GM18867 (cell line): ENCODE results near the gene SGCA.
A peak's percentile ranks its signal among the peaks of the same experiment; 100 is the strongest.

Experiments
- ATAC-seq: cut with Tn5 transposase; IDR thresholded peaks from one replicate; pipeline ENCODE4 v1.9.1; 2021; ENCODE audit warnings: mild to moderate bottlenecking, moderate library complexity; ENCODE audit not compliant: unreplicated experiment

The SGCA gene

DNA sequence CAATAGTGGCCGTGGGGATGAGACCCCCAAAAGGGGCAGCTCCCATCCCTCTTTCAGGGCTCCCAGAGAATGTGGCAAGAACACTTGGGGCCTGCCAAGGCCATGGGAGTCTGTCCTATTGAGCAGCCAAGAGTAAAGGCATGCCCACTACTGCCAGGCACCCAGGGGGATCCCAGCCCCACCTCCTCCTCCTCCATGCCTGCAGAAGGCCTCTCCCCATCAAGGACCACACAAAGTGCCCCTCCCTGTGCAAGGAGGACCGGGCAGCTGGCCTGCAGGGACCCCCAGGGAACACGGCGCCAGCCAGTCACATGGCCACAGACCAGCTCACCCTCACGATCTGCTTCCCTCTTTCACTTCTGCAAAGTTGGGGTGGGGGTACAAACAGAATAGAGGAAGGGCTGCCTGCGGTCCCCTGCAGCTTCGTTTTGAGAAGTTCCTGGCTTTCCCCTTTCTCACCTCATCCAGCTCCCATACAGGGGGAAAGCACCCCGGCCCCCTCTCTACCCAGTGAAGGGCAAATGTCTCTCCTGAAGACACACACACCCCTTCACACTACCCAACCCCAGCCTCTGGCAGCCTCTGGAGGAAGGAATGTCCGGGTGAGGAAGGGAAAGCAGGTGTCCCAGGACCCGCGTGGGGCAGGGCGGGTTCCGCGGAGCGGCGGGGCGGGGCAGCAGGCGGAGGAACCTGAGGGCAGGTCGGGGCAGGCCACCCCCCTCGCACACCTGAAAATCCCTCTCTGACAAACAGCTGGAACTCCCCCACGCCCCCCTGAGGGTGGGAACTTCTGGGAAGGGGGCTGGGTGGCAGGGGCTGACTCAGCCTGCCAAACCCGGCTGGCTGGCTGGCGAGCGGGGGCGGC is 17.3 kb upstream of the SGCA start:
- ATAC-seq = peak; percentile 32

DNA sequence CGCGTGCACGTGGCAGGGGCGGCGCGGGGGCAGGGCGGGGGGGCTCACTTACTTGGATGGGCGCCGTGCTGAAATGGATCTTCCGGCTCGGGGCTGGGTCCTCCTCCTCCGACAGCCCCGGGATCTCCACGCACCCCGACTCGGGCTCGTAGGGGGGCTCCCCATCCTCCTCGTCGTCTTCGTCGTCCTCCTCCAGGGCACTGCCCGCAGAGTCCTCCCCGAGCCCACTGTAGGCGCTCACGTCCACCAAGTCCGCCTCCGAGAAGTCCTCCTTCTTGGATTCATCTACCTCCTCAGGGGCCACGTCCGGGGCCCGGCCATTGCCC is 16.8 kb upstream of the SGCA start:
- ATAC-seq = peak; percentile 3

DNA sequence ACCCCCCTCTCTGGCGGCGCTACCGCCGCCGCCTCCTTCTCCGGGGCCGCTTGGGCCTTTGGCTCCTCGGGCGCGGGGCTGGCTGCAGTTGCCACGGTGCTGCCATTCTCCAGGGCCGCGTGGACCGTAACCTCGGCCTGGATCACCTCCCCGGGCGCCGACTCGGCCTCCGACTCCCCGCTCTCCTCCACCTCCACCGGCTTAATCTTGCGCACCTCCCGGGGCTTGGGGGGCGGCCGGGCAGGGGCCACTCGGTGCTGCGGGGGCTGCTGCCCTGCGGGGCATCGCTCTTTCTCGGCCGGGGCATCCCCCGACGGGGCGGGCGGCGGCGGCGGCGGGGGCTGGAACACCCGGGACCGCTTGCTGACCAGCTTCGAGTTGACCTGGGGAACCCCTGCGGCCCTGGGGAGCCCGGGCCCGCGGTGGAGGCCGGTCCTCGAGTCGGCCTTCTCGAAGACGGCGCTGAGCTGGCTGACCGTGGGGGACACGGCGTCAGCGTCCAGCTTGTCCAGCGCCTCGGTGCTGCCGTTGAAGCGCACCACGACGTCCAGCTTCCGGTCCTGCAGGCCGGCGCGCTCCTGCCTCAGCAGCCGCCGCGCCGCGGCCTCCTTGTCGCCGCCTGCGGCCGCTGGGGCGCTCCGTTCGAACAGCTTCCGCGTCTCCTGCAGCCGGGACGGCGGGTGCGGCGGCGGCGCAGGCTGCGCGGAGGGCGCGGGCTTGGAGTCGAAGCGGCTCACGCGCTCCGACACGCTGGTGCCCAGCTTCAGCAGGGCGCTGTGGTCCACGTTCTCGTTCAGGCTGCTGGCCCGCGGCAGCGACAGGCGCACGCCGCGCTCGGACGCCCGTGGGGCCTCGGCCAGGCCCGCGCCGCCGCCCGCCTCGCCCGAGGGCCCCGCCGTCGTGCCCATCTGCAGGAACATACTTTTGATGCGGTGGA is 16.1 kb upstream of the SGCA start:
- ATAC-seq = no peak

GRCh38 chr17:50150354-50151040 is 15.3 kb upstream of the SGCA start, which contains the start of gene PPP1R9B:
Gene PPP1R9B (minus strand): TSS chr17:50150677. CDS start chr17:50150513, 164 bp downstream.
- ATAC-seq = no peak

DNA sequence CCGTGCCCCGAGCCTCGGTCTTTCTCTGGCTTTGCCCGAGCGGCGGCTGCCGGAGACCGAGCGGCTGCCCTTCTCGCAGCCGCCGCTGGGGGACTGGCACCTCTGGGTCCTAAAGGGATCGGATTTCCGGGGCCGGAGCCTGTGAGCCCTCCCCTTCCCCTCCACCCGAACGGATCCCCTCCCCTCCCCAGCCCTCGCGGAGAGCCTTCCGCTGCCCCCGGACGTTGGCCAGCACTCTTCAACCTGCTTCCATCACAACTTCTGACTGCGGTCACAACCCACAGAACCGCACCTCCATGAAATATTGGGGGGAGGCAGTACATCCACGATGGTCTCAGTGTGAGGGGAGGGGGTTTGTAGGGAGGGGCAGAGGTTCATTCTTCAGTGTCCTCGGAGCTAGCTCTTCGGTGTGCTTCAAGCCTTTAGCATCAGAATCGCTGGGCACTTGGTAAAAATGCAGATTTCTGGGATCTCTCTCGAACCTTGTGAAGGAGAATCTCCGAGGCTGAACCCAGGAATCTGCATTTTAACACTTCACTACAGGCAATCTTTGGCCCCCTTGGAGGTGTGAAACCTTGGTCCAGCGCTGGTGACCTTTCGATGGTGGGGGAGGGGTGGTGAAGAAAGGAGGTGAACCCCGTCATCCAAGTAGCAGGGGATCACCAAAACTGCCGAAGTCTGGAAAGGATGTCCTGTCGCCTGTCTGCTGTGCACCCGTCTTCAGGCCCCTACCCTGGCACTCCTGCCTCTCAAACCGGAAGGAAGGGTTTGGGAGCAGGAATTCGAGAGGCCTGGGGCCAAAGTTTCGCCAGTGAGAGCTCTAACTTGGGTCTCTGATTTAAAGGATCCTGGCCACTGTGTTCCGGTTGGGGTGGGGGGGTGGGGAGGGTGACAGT is 14.5 kb upstream of the SGCA start:
- ATAC-seq = peak; percentile 39

DNA sequence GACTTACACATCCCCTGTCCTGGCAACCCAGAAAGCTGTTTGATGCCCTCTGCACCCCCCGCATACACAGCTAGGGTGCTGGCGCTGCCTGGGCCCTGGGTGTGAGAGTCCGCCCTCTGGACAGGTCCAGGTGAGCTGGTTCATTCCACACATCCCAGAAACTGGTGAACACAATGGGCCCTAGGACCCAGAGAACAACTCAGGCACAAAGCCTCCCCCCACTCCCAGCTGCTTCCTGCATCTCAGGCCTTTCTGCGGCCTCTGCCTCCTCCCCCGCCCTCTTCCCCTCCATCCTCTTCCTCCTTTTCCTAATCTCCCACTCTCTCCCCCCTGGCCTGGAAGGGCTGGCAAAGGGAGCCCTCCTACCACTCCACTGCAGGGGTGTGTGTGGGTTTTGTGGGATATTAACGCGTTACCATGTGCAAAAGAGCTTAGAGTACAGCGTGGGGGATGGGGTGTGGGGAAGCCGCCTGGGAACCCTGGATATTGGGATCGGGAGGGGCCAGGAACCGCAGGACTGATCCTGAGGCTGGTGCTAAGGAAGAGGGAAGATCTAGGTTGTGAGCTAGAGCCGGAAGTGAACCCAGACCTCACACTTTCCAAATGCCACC is 13.8 kb upstream of the SGCA start:
- no peak for ATAC-seq

DNA sequence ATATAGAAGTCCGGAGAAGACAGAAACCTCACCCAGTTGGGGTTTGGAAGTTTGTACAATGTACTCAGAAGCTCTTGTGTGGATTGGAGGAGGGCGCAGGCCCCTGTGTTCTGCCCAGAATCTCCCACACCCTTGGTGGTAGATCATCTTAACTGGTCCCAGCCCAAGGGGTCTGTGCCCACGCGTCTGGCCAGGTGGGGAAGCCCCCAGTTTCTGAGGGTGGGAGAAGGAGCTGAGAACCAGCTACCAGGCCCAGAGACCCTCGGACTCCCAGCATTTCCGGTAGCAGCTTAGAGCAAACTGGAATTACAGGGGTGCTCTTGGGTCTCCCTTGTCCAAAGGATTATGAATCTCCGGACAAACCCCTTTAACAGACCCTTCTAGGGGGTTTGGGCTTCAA is 13.1 kb upstream of the SGCA start:
- no peak for ATAC-seq

- ATAC-seq = no peak
These were observed 11.9 kb upstream of the SGCA start for GRCh38 chr17:50153650-50154575.

DNA sequence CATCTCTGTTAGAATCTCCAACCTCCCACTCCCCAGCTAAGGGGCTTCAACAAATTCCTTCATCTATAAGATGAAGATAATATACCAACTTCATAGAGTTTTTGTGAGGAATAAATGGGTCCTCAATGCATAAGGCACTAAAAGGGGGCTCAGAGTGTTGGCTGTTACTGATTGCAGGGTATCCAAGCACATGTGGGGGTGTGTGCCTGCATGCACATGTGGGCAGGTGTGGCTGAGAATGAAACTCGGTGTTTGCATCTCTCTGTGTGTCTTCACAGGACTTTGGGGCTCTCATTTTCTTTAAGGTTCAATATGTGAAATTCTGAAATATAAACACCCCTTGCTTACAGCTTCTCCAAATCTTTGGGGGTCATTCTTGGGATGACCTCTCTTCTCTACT is 11.2 kb upstream of the SGCA start:
- ATAC-seq = peak; percentile 37

GRCh38 chr17:50155115-50155819 is 10.5 kb upstream of the SGCA start:
- ATAC-seq = no peak

- no peak for ATAC-seq
These were observed 7.9 kb upstream of the SGCA start for GRCh38 chr17:50157891-50158290.

GRCh38 chr17:50161023-50161910 is 4.5 kb upstream of the SGCA start:
- peak; percentile 86 for ATAC-seq

DNA sequence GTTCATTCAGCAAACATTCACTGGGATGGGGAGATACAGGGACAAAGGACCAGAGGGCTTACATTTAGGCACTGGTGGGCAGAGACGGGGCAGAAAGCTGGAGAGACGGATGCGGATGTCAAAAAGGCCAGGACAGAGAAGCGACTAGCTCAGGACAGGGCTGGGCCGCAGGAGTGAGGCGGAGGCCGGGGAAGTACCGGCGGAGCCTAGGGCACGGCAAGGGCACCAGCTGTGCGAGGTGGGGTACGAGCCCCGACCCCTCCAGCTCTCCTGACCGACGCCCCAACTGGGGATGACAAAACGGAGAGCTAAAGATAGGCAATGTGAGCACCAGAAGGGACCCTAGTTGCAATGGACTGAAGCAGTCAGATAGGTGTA is 3.9 kb upstream of the SGCA start:
- ATAC-seq = no peak

- ATAC-seq = no peak
These were observed 3.1 kb upstream of the SGCA start for GRCh38 chr17:50162466-50163254.

DNA sequence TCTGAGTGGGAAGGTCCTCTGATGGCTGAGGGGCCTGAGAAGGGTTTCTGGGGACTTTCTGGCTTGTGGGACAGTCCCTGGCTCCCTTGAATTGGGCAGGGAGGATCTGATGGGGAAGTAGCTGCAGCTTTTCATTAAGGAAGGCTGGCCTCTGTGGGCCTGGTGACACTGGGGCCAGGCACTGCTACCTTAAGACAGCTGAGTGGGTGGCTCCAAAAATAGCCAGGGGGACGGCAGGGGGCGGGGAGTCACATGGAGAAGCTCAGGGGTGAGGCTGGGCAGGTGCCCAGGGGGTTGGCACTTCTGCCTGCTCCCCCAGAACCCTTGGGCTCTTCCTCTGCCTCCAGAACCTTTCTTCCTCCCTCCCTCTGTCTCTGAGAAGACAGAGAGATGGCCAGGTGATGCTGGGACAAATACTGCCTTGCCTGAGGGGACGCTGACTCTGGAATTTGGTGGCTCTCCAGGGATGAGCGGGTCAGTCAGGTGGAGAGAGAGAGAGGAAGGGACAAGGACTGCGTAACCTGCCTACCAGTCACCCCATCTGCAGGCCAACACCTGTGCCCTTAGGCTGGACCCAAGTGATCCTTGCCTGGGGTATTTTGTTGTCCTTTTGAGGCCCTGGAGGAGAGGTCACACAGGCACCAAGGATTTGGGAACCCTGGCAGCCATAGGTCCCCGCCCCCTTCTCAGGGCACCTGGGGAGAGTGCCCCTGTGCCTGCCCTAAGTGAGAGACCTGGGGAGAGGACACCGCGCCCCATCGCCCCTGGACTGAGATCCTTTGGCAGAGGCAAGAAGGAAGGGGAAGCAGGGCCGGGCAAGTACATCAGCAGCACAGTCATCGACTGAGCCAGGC is 1.7 kb upstream of the SGCA start:
- ATAC-seq = no peak

- no peak for ATAC-seq
These were observed 1.2 kb upstream of the SGCA start for GRCh38 chr17:50164697-50164988.
